GM18858 (cell line): ENCODE measurements around the gene SRCIN1.

Source experiments
- ATAC-seq: cut with Tn5 transposase; IDR thresholded peaks from one replicate; pipeline ENCODE4 v1.9.1; 2021; ENCODE audit not compliant: unreplicated experiment

Gene SRCIN1

GRCh38 chr17:38563362-38564253 lies 42.1 kb downstream of the SRCIN1 start:
- no peak for ATAC-seq

GRCh38 chr17:38562903-38563302 lies 42.8 kb downstream of the SRCIN1 start:
- no peak for ATAC-seq

GRCh38 chr17:38562215-38562569 lies 43.6 kb downstream of the SRCIN1 start:
- no peak for ATAC-seq

GRCh38 chr17:38561416-38562214 lies 44.1 kb downstream of the SRCIN1 start:
- no peak for ATAC-seq

- no peak for ATAC-seq
Observed at GRCh38 chr17:38560503-38561318, 45.0 kb downstream of the SRCIN1 start.

GRCh38 chr17:38559880-38560230 lies 45.9 kb downstream of the SRCIN1 start:
- ATAC-seq: no peak

- no peak for ATAC-seq
Observed at GRCh38 chr17:38559051-38559879, 46.5 kb downstream of the SRCIN1 start.

- ATAC-seq: no peak
Observed at GRCh38 chr17:38558728-38559050, 47.1 kb downstream of the SRCIN1 start.

- ATAC-seq: no peak
Observed at GRCh38 chr17:38557836-38558727, 47.7 kb downstream of the SRCIN1 start.

- no peak for ATAC-seq
Observed at GRCh38 chr17:38557396-38557795, 48.4 kb downstream of the SRCIN1 start.

- no peak for ATAC-seq
Observed at GRCh38 chr17:38556239-38556638, 49.5 kb downstream of the SRCIN1 start.

- ATAC-seq: no peak
Observed at GRCh38 chr17:38554430-38555350, 51.1 kb downstream of the SRCIN1 start.

GRCh38 chr17:38552343-38552742 lies 53.4 kb downstream of the SRCIN1 start:
- no peak for ATAC-seq

- ATAC-seq: no peak
Observed at GRCh38 chr17:38551121-38551520, 54.6 kb downstream of the SRCIN1 start.

- ATAC-seq: no peak
Observed at GRCh38 chr17:38550661-38551060, 55.1 kb downstream of the SRCIN1 start.

GRCh38 chr17:38549285-38549684 lies 56.5 kb downstream of the SRCIN1 start:
- no peak for ATAC-seq

- no peak for ATAC-seq
Observed at GRCh38 chr17:38547444-38547843, 58.3 kb downstream of the SRCIN1 start.

- ATAC-seq: no peak
Observed at GRCh38 chr17:38546396-38546795, 59.4 kb downstream of the SRCIN1 start.
